ENCODE measurements around the gene EVA1B.
A peak's percentile ranks its signal among the peaks of the same experiment; 100 is the strongest.

EVA1B gene

DNA sequence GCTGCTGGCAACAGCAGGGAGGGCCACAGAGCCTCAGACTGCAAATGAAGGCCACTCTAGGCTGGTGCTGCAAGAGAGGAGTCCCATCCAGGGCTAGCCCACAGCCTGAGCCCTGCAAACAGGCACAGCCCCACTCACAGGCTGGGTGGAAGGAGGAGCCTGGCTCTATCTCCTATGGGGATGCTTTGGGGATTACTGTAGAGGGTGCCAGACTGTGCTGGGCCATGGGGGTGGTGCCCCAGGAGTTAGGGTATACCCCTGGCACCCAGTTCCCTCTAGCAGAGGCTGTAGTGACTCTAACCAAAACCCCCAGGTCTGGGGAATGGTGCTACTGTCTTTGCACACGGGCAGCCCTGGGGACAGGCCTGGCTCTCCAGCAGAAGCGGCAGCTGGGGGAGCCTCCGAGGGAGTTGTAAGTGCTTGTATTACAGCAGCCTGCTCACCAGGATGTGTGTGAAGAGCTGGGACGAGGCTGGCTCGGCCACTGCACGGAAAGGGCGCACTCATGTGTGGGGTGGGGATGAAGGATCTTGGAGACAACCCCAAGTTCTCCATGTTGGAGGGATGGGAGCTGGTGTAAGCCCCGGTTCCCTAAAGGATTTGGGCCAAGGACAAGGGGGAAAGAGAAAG is 23.4 kb upstream of the EVA1B start:
- no peak for DNase-seq (ENCODE audit: low read depth)

DNA sequence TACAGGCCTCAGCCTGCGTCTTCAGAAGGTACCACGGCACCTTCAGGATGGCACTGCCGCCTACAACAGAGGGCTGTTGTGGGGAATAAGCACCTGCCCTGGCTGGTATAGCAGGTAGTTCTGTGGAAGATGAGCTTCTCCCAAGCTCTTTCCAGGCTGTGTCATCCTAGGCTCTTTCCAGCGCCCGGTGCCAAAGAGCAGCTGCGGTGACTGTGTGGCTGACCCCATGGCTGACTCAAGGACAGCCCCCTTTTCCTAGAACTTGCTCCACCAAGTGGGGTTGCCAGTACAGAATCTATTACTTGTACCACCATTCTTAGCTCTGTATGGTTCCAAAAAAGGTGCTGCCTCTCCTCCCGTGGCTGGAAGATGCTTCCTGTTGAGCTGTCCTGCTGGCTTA is 21.9 kb upstream of the EVA1B start:
- no peak for DNase-seq (ENCODE audit: low read depth)

DNA sequence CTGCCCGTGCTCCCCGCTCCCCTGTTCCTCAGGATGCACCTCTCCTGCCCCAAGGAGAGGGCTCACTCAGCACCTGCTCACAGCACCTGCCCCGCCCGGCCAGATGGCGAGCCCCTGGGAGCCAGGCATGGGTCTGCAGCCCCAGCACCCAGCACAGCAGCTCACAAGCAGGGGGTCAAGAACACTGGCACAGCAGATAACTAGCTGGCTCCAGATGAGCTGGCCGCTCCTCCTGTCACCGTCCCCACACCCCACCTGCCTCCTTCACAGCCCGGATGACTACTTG is 20.9 kb upstream of the EVA1B start:
- no peak for DNase-seq (ENCODE audit: low read depth)

DNA sequence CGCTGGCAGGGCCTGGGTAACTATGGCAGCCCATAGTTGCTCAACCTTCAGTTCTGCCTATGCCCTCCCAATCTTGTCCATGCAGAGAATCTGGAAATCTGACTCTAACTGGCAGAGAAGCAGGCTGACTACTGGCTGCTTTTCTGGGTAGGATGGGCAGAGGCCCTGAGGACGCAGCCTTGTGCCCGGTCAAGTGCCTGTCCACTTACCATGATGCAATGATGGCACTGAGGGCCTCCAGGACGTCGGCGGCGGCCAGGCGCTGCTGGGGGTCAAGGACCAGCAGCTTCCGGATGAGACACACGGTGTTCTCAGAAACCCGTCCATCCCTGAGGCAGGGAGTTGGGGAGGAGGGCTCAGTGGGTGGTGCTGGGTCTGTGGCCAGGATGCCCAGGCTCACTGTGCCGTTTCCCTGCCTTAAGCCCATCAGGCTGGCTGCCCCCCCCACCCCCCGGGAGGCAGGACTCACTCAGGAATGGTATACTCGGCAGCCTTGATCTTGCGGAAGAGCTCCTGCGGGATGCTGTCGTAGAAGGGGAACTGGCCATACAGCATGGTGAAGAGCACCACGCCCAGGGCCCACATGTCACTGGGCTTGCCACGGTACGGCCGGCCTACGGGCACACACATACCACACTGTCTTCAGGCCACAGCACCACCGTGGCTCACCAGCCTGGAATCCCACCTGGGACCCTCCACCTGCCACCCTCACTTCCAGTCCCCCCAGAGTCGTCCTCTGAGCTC is 20.4 kb upstream of the EVA1B start:
- no peak for DNase-seq (ENCODE audit: low read depth)

DNA sequence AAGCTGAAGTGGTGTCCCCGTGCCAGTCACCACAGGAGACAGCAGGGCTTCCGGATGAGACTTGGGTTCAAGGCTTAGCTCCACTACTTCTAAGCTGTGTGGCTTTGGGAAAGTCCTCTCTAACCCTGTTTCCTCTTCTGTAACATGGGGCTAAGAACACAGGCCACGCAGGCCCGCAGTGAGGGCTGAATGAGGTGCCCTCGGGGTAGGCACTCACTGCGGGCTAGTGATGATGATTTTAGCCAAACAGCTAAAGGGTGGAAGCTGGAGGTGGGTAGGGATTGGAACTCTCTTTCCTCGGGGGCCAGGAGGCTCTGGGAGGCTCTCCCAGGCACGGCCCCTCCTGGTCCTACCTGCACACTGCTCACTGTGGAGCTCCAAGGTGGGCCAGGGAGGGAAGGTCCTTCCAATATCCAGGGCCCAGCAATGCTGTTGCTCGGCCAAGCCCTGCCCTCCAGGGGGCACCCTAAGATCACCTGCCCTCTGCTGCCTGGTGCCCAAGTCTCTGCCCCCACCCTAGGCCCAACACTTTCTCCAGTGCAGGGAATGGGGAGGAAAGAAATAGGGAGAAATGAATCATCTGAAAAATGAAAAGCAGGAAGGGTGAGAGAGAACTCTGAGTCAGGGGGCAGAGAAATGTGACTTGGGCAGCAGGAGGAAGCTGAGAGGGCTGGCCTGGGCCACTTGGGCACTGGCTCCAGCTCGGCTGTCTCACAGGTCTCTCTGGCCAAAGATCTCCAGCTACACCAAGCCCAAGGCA is 19.2 kb upstream of the EVA1B start:
- peak; percentile 30 for DNase-seq (ENCODE audit: low read depth)

DNA sequence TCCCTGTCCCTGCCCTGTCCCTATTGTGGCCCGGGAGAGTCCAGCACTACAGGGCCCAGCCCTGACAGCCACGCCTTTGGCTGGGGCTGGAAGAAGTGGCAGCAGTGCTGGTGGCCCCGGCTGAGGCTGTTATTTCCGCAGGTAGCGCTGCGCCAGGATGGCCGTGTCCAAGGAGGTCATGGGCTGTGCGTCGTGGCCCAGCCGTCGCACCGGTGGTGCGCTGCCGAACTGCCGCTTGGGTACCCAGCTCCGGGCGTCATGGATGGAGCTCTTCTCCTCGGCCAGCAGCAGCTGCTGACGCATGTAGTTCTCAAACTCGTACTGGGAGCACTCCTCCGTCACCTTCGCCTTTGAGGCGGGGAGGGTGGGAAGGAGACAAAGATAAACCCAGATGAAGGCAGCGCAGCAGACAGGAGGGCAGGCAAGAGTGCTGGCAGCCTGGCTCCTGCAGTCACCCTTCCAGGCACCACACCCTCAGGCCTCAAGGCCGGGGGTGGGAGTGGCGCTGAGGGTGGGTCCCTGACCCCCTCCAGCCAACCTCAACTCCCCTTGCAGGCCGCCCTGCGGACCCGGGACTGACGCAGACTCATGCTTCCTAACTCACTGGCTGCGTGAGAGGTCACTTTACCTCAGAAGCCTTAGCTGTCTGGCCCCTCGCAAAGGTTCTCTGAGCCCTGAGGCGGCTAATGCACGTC is 18.3 kb upstream of the EVA1B start:
- DNase-seq (ENCODE audit: low read depth) = no peak

DNA sequence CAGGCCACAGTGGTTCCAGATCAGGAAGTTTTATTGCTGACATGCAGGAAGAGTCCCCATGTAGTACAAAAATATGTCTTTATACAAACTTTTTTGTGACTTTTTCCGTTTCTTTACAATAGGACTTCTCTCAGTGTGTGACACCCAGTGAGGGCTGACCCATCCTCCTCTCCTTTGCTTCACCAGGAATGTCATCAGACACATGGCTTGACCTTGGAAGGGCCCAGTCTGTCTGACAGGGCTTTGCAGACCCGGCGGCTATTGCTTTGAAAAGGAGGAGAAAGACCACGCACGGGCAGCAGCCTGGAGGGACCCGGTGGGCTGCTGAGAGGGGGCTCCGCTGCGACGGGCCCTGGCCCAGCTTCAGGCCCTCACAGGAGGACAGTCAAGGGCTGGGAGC is 16.2 kb upstream of the EVA1B start:
- no peak for DNase-seq (ENCODE audit: low read depth)

DNA sequence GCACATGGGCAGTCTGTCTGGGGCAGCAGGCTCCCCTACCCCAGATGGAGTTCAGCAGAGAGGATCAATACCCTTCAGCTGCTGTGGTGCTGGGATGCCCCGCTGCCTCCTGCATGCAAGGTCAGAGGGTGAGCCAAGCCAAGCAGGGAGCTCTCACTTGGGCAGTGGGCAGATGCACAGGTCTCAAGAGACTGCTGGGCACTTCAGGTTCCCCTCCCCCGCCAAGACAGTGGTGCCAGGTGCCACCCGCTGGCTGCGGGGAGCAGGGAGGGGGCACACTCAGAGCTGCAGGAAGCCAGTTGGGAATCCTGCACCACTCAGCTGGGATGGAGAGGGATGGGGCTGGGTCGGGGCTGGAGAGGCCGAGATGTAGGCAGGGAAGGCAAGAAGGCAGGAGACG is 15.8 kb upstream of the EVA1B start:
- DNase-seq (ENCODE audit: low read depth) = no peak

DNA sequence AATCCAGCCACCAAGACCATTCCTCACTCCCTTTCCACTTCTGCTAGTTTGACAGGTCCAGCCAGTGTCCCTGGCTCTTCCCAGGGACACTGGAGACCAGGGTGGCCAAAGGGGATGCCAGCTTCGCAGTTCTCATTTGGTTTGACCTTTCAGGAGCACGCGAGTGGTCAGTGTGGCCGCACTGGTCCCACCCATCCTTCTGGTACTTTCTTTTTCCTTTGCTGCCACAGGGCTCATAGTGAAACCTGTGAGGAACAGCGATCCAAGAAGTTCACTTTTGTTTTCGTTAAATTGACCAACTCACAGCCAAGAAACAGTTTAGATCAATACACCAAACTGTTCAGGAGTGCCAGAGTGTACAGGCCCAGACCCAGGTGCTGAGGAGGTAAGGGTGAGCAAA is 14.4 kb upstream of the EVA1B start:
- no peak for DNase-seq (ENCODE audit: low read depth)

DNA sequence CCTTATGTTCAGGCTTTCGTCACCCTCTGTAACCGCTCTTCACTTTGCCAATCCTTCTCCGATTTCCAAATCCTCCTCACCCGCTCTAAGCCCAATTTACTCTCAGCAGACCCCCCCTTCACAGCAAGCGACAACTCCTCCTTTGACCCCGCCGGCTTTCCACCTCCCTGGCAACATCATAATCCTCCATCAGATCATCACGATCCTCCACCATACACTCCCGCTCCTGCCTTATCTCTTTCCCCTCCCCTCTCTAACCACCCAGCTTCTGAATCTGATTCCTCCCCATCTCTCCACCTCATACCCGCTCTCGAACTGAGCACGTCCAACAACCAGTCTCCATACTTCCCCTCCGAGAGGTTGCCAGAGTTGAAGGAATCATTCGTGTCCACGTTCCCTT is 7.5 kb upstream of the EVA1B start:
- DNase-seq (ENCODE audit: low read depth) = no peak

DNA sequence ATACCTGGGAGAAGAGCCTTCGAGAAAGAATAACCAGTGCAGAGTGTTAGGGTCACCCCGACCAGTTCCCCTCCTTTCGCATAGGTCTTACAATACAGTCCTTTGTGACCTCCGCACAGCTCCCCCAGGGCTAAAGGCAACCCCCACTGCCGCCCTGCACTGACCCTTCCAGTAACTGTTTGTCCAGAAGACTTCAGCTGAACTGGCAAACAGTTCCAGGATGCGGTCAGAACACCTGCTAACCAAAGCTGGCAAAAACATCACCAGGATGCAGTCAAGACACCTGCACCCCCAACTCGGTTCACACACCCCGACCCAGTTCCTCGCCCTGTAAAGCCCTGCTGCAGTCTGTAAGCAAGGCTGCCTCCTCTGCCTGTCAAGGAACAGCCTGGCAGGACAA is 6.4 kb upstream of the EVA1B start:
- DNase-seq (ENCODE audit: low read depth) = no peak

DNA sequence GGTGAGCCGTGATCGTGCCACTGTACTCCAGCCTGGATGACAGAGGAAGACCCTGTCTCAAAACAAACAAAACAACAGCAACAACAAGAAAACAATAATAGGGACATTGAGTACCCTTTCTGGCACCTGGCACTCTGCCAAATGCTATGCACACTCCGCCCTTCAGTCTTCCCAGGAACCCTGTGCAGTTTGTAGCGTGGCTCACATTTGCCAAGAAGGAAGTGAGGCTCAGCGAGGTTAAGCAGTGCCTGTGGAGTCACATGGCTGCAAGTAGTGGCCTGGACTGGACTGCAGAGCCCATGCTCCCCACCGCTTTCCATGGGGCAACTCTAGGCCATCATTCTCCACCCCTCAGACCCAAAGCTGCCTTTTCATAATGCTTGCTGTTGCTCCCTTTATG is 5.3 kb upstream of the EVA1B start:
- no peak for DNase-seq (ENCODE audit: low read depth)

DNA sequence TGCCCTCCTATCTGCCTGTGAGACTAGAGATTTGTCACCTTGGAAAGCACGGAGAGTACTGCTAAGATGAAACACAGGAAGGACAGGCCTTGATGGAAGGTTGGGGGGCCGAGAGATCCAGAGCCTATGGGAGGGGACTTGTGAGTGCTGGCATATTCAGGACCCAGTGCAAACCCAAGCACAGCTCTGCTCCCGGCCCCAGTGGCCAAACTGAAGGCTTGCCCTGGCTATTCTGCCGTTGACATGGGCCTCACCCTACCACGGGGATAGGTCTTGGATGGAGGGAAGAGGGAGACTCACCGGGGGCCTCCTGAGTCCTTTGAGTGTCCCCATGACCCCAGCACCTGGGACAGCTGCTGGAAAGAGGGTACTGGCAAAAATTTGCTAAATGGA is 4.6 kb upstream of the EVA1B start:
- no peak for DNase-seq (ENCODE audit: low read depth)

DNA sequence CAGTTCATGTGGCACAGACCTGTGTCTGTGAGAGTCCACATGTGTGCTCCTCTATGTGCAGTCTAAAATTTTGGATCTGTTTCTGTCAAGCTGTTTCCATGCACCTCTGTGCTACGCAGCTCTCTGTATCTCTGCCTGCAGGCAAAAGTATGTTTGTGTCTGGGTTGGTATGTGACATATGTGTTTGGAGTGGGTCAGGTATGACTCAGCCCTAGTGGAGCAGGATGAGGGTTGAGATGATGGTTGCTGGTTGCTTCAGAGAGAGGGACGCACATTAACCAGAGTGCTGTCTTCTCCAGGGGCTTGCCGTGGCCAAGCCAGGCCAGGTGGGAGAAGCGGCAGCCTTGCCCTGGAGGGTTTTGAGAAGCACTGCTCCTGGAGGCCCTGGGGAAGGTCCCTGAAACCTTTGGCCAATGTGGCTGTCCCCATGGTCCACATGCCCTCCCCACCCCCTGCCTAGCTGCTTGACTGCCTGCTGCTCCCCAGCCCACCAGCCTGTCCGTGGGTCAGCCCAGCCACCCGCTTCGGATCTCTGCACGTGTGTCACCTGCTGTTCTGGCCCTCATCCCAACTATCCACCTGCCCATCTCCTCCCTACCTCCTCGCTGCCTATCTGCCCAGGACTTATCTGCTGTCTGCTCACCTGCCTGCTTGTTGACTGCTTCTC is 4.1 kb upstream of the EVA1B start:
- DNase-seq (ENCODE audit: low read depth) = no peak

DNA sequence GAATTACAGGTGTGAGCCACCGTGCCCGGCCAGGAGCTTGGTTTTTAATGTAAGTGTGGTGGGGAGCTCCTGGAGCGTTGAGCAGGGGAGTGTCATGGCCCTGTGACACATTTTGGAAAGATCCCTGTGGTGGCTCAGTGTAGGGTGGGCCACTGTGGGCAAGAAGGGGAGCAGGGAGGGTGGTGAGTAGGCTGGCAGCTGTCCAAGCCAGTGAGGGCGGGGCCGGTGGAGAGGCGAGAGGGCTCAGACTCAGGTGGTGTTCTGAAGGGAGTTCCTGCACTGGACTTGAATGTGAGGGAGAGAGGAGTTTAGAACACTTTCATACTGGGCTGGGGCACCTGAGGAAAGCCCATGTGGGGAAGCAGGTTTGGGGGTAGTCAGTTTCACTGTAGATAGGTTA is 3.1 kb upstream of the EVA1B start:
- DNase-seq (ENCODE audit: low read depth) = no peak

DNA sequence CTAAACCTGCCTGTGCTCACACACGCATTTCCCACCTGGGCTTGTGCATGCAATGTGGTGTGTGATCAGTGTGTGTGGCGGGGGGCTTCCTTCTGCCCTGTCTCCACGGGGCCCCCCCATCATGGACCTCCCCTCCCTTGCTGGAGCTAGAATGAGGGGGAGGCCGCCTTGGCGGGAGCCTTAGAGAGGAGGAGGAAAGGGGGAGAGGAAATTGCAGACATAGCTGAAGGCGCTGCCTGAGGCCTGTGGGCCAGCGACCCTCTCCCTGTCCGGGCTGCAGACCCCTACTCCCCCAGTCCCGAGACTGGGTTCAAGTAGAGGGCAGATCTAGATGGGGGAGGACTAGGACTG is 883 bp upstream of the EVA1B start:
- DNase-seq (ENCODE audit: low read depth) = no peak

DNA sequence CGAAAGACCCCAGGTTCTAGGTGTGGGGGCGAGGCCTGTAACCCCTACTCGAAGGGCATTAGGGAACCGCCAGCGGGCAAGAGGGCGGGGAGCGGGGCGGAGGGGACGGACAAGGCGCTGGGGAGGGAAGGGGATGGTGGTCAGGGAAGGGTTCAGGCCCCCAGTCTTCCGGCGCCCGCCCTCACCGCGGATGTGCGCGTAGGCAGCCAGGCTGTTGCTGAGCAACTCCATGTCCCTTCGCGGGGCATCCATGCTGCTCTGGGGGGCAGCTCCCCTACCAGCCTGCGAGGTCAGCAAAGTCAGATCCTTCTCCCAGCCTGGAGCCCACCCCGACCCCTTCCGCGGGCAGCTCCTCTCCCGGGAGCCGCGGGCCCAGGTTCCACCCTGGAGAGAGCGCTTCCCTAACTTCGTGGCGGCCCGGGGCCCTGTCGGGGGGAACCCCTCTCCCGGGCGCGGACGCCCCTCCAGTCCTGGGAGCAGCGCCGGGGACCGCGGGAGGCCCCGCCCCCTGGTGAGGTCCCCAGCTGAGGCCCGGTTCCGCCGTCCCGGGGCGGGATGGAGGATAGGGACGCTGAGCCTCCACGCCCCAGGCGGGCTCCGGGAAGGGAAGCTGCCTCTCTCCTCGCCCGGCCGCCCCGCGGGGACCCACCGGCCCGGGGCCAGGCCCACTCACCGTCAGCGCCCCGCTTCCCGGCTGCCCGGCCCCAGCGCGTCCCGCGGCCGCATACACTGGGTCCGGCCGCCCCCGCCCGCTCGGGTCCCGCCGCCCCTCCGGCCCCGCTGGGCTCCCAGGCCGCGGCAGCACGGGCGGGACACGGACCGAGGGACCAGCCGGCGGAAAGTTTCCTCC is 434 bp downstream of the EVA1B start:
- no peak for DNase-seq (ENCODE audit: low read depth)

DNA sequence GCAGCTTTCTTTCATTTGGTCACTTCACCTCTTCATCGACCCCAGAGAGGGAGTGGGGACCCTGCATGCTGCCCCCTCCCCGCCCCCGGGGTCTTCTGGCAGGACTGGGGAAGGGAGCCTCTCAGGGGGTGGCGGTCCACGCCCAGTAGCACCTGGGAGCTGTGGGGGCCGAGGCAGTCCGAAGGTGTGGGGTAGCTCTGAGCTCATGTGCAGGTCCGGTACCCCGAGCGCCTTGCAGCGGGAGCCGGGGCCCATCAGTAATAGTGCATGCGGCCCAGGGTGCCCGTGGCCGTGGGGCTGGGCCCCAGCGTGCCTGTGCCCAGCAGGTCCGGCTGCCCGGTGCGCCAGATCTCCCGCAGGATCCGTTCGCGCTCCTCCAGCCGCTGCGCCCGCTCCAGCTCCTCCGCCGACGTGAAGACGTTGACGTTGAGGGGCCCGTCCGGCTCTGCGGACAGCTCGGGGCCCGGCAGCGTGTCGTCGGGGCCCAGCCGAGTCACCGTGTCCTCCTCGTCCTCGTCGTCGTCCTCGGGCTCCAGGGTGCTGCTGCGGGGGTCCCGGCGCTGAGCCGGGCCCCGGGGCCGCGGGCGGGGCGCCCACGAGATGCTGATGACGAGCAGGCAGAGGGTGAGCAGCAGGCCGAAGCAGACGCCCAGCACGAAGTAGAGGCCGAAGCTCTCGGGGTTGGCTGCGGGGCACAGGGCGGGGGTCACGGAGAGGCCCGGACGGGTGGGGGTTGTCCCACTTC is 1.2 kb downstream of the EVA1B start:
- no peak for DNase-seq (ENCODE audit: low read depth)

DNA sequence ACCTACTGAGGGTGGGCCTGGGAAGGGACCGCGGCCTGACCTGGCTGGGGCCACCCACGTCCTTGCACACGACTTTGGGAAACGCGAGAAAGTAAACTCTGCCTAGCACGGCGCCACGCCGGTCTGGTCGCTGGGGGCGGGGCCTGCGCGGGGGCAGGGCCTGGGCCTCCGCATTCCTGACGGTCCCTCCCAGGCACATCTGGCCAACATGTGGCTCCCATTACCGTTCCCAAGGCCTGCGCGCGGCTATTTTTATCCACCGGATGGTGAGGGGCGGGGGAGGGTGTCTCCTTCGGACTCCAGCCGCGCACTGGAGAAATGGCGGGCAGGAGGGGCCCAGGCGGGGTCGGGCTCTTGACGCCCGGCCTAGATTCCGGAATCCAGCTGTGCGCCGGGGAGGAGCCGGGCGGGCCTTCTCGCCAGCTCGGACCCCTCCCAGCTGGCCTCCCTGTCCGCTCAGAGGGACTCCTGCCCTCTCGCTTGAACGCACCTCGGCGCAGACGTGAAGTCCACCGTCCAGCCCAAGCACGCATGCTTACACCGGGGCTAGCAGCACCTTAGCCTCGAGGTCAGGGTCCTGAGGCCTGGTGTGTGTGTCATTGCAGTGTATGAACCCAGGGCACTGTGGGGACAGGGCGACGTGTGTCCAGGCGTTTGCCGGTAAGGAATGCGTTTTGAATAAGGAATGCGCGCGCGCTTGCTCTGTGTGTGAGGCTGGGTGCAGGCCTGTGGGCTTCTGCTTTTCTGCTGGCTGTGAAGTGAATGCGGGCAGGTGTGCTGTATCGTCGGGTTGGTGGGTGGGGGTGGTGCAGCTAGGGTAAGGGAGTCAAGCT is 2.1 kb downstream of the EVA1B start:
- no peak for DNase-seq (ENCODE audit: low read depth)

DNA sequence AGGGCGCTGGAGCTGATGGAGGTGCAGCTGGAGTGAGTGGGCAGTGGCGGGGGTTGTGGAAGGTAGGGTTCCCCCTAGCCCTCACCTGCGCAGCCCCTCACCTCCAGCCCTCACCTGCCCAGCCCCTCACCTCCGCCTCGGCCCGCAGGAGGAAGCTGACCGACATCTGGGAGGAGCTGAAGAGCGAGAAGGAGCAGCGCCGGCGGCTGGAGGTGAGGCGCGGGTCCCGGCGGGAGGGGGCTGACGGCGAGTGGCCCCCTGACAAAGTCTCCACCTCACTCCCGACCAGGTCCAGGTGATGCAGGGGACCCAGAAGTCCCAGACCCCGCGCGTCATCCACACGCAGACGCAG is 2.7 kb downstream of the EVA1B start:
- DNase-seq (ENCODE audit: low read depth) = no peak
